Spleen (tissue), 11 donors: ENCODE data around the gene C1QL1. TPM values are rescaled to one million over a fixed set of nuclear protein-coding genes. Genes with fewer than 3 reads are reported as not detected.

Experiments
- DNase-seq: peaks from one replicate; pipeline ENCODE4 v3.0.0-alpha.2; 2020
- H3K27ac ChIP-seq, 8 donors: fragments of 200-600 bp; sonication (generic) in 7 of 8; 1 replicate in 4 of 8; 2 replicates in 4 of 8; pipeline versions ENCODE4 v1.5.0 to v1.8.0; 2016 to 2021; ENCODE audit warnings: inconsistent platforms in 4 of 8, mild to moderate bottlenecking in 4 of 8, moderate library complexity in 1 of 8
- H3K27me3 ChIP-seq, 7 donors: fragments of 200-600 bp; sonication (generic) in 6 of 7; replicated peaks in 1 of 7; 1 replicate in 4 of 7; 2 replicates in 3 of 7; pipeline versions ENCODE4 v1.5.0 to v1.8.0; 2016 to 2021; ENCODE audit warnings: inconsistent platforms in 3 of 7, mild to moderate bottlenecking in 1 of 7
- H3K36me3 ChIP-seq, 6 donors: fragments of 200-600 bp; sonication (generic) in 5 of 6; 1 replicate in 4 of 6; 2 replicates in 2 of 6; pipeline versions ENCODE4 v1.5.0 to v1.8.0; 2016 to 2021; ENCODE audit warnings: inconsistent platforms in 2 of 6
- H3K4me1 ChIP-seq, 6 donors: fragments of 200-600 bp; sonication (generic) in 5 of 6; 1 replicate in 3 of 6; 2 replicates in 3 of 6; pipeline versions ENCODE4 v1.5.0 to v1.8.0; 2016 to 2021; ENCODE audit warnings: inconsistent platforms in 3 of 6
- H3K4me3 ChIP-seq, 8 donors: fragments of 200-600 bp; sonication (generic) in 7 of 8; 1 replicate in 4 of 8; 2 replicates in 4 of 8; pipeline versions ENCODE4 v1.5.0 to v1.8.0; 2016 to 2021; ENCODE audit warnings: inconsistent platforms in 4 of 8, mild to moderate bottlenecking in 4 of 8, moderate library complexity in 2 of 8
- H3K9me3 ChIP-seq, 8 donors: fragments of 200-600 bp; sonication (generic) in 7 of 8; 1 replicate in 4 of 8; 2 replicates in 4 of 8; pipeline versions ENCODE4 v1.5.0 to v1.8.0; 2016 to 2021; ENCODE audit warnings: inconsistent platforms in 4 of 8
- CTCF ChIP-seq, 11 experiments: fragments of 200-600 bp in 7 of 11; fragments of 450-650 bp in 4 of 11; sonication (generic) in 4 of 11; IDR thresholded peaks in 8 of 11; conservative IDR thresholded peaks in 3 of 11; 1 replicate in 7 of 11; 2 replicates in 4 of 11; pipeline versions ENCODE4 v1.4.0 to v1.8.0; 2016 to 2021; ENCODE audit warnings: antibody characterized with exemption in 11 of 11, inconsistent platforms in 4 of 11, mild to moderate bottlenecking in 1 of 11
- POLR2A ChIP-seq, 3 donors: fragments of 450-650 bp; IDR thresholded peaks; one replicate each; pipeline ENCODE4 v1.5.1; 2017; ENCODE audit warnings: antibody characterized with exemption in 3 of 3, mild to moderate bottlenecking in 1 of 3
- POLR2AphosphoS5 ChIP-seq, 3 donors: sonication (generic); formaldehyde crosslinking; IDR thresholded peaks; one replicate each; pipeline ENCODE4 v1.5.1; 2017; ENCODE audit warnings: antibody characterized with exemption in 3 of 3
- WGBS, 5 donors: extraction: QIAGEN DNeasy Blood & Tissue Kit in 3 of 5; methylation state at CpG; one replicate each; pipeline versions ENCODE4 v1.1.5 to v1.1.7; 2013 to 2018; 5-methylcytosine and 5-hydroxymethylcytosine counted together
- intact Hi-C: fragments of 100-400 bp; cut with DNase I; formaldehyde crosslinking; loops from one replicate; pipeline ENCODE4 v1.15.0; 2023; ENCODE audit warnings: low total_unique reads
- polyA plus RNA-seq, 3 donors: library from polyadenylated mRNA; stranded (reverse); fragments of 200-250 nt; gene quantifications; one replicate each; pipeline ENCODE4 v1.2.1, GENCODE V29; 2013
- total RNA-seq, 7 donors: library from RNA; depleted of rRNA in 3 of 7; stranded (reverse); fragments of >200 nt in 3 of 7; fragmentation: NEBNext Ultra II Directional in 4 of 7; extraction: Animal tissue kit (Norgen Biotek cat#: 25700) in 4 of 7; gene quantifications; one replicate each; pipeline versions ENCODE4 v1.1.0 to v1.2.1, GENCODE V29; 2016 to 2021
- donor health status: healthy with polysubstance abuse.
- donor health status: DM: no; HTN: no; CAD: no; lungs with moderate emphysema.
- donor health status: DM: no; HTN: no; CAD: no.
- donor health status: Bipolar disorder and iron deficiency.
- donor health status: healthy.
- donor health status: DM: no; HTN: no; CAD: no.
- donor health status: DM: yes; HTN: yes; CAD: no.

The C1QL1 gene
- total and polyA plus RNA-seq, 10 donors, result 0.20 to 0.38 TPM; not detected in 8

GRCh38 chr17:44931376-44931775 is 36.7 kb downstream of the C1QL1 start:
- 92 to 99% (median 96%) methylated on average over 5 of the region's 5 CpGs for WGBS, 5 donors

GRCh38 chr17:44930667-44931066 is 37.4 kb downstream of the C1QL1 start:
- TF ChIP-seq CTCF (IDR thresholded peaks at IDR 0.05 in 8 of 11, conservative IDR thresholded peaks at IDR 0.05 in 3 of 11) (no peak), POLR2AphosphoS5 (IDR thresholded peaks at IDR 0.05) (no peak), POLR2A (IDR thresholded peaks at IDR 0.05) (no peak)
- no peaks in the 10 kb centered on the region for H3K4me1 ChIP-seq
- H3K36me3 ChIP-seq, result peaks cover 0 to 100% (median 0%) of the 10 kb centered on the region in 6 donors
- H3K9me3 ChIP-seq, result no peaks in the 10 kb centered on the region
- peak; percentile 34 for DNase-seq
- H3K4me3 ChIP-seq, result no peak overlapping the region
- intact Hi-C loops, result no loop called here
- WGBS, 5 donors, result 89 to 94% (median 92%) methylated on average over 6 of the region's 6 CpGs
- no peak overlapping the region for H3K27ac ChIP-seq
- no peaks in the 10 kb centered on the region for H3K27me3 ChIP-seq

More at GRCh38 chr17:44931376-44931775, 36.7 kb downstream of the C1QL1 start:
- Histone ChIP-seq H3K4me3 (no peak overlapping the region), H3K4me1 (no peaks in the 10 kb centered on the region), H3K36me3 (peaks cover 0 to 99% (median 0%) of the 10 kb centered on the region in 6 donors), H3K9me3 (no peaks in the 10 kb centered on the region), H3K27me3 (no peaks in the 10 kb centered on the region), H3K27ac (no peak overlapping the region)
- TF ChIP-seq POLR2A (IDR thresholded peaks at IDR 0.05), result no peak
- no peak for TF ChIP-seq CTCF (IDR thresholded peaks at IDR 0.05 in 8 of 11, conservative IDR thresholded peaks at IDR 0.05 in 3 of 11)
- TF ChIP-seq POLR2AphosphoS5 (IDR thresholded peaks at IDR 0.05), result no peak
- intact Hi-C loops, result no loop called here
- peak; percentile 11 for DNase-seq

- intact Hi-C loops, result no loop called here
- Histone ChIP-seq H3K27ac (no peak overlapping the region), H3K36me3 (peaks cover 0 to 89% (median 0%) of the 10 kb centered on the region in 6 donors), H3K4me1 (no peaks in the 10 kb centered on the region), H3K27me3 (no peaks in the 10 kb centered on the region), H3K9me3 (no peaks in the 10 kb centered on the region), H3K4me3 (no peak overlapping the region)
- 90 to 99% (median 90%) methylated on average over 4 to 7 of the region's 7 CpGs for WGBS, 5 donors
- DNase-seq, result peak; percentile 30
- TF ChIP-seq POLR2A (IDR thresholded peaks at IDR 0.05) (no peak), CTCF (IDR thresholded peaks at IDR 0.05 in 8 of 11, conservative IDR thresholded peaks at IDR 0.05 in 3 of 11) (no peak), POLR2AphosphoS5 (IDR thresholded peaks at IDR 0.05) (no peak)
These were observed 39.0 kb downstream of the C1QL1 start for GRCh38 chr17:44928950-44929720.

- no peak overlapping the region for H3K4me3 ChIP-seq
- peaks cover 0 to 5% (median 0%) of the 10 kb centered on the region in 7 donors for H3K27me3 ChIP-seq
- intact Hi-C loops, result no loop called here
- DNase-seq, result peak; percentile 39
- no peaks in the 10 kb centered on the region for H3K4me1 ChIP-seq
- no peak for TF ChIP-seq POLR2AphosphoS5 (IDR thresholded peaks at IDR 0.05)
- TF ChIP-seq CTCF (IDR thresholded peaks at IDR 0.05 in 8 of 11, conservative IDR thresholded peaks at IDR 0.05 in 3 of 11), result no peak
- no peak for TF ChIP-seq POLR2A (IDR thresholded peaks at IDR 0.05)
- H3K36me3 ChIP-seq, result peaks cover 0 to 79% (median 0%) of the 10 kb centered on the region in 6 donors
- no peak overlapping the region for H3K27ac ChIP-seq
- H3K9me3 ChIP-seq, result no peaks in the 10 kb centered on the region
- 95 to 97% (median 97%) methylated on average over 6 to 15 of the region's 15 CpGs for WGBS, 5 donors
These were observed 40.0 kb downstream of the C1QL1 start for GRCh38 chr17:44928136-44928535.
